HuH-7 (cell line): ENCODE results near the gene APOL1.

Experiments used
- DNase-seq: peaks from one replicate; pipeline ENCODE4 v3.0.0; 2011; ENCODE audit warnings: low spot score

APOL1 gene

GRCh38 chr22:36308880-36309279 lies 55.9 kb downstream of the APOL1 start:
- DNase-seq: no peak

- DNase-seq: no peak
Observed at GRCh38 chr22:36311386-36312085, 58.6 kb downstream of the APOL1 start.

- no peak for DNase-seq
Observed at GRCh38 chr22:36315325-36315724, 62.4 kb downstream of the APOL1 start.

- no peak for DNase-seq
Observed at GRCh38 chr22:36316419-36316818, 63.5 kb downstream of the APOL1 start.
